ENCODE results near the gene ZSCAN20. TPM values are rescaled to one million over a fixed set of nuclear protein-coding genes. Genes with fewer than 3 reads are reported as not detected.

Gene ZSCAN20
- polyA plus RNA-seq, 3 donors, result 5.2 to 5.6 (median 5.2) TPM

GRCh38 chr1:33443080-33443704 lies 29.3 kb upstream of the ZSCAN20 start:
- DNase-seq, result no peak

- peak; percentile 82 for DNase-seq
Observed at GRCh38 chr1:33443705-33444180, 28.7 kb upstream of the ZSCAN20 start.

- DNase-seq, result no peak
Observed at GRCh38 chr1:33445108-33445507, 27.3 kb upstream of the ZSCAN20 start.

GRCh38 chr1:33446590-33446989 lies 25.9 kb upstream of the ZSCAN20 start:
- DNase-seq, result no peak

- no peak for DNase-seq
Observed at GRCh38 chr1:33454646-33455282, 17.7 kb upstream of the ZSCAN20 start.

GRCh38 chr1:33455539-33456501 lies 16.6 kb upstream of the ZSCAN20 start:
- DNase-seq, result peak; percentile 83

- no peak for DNase-seq
Observed at GRCh38 chr1:33456502-33456886, 16.0 kb upstream of the ZSCAN20 start.

- no peak for DNase-seq
Observed at GRCh38 chr1:33459691-33460090, 12.8 kb upstream of the ZSCAN20 start.

GRCh38 chr1:33460144-33460543 lies 12.3 kb upstream of the ZSCAN20 start:
- DNase-seq, result no peak

GRCh38 chr1:33460947-33461629 lies 11.4 kb upstream of the ZSCAN20 start:
- DNase-seq, result no peak

GRCh38 chr1:33462405-33463164 lies 9.9 kb upstream of the ZSCAN20 start:
- DNase-seq, result no peak

GRCh38 chr1:33464552-33464951 lies 7.9 kb upstream of the ZSCAN20 start:
- DNase-seq, result no peak

- no peak for DNase-seq
Observed at GRCh38 chr1:33465316-33465715, 7.1 kb upstream of the ZSCAN20 start.

GRCh38 chr1:33466159-33466558 lies 6.3 kb upstream of the ZSCAN20 start:
- DNase-seq, result peak; percentile 51

GRCh38 chr1:33468011-33468410 lies 4.4 kb upstream of the ZSCAN20 start:
- DNase-seq, result no peak

- no peak for DNase-seq
Observed at GRCh38 chr1:33468531-33468930, 3.9 kb upstream of the ZSCAN20 start.

GRCh38 chr1:33468967-33469366 lies 3.5 kb upstream of the ZSCAN20 start:
- DNase-seq, result no peak

GRCh38 chr1:33469691-33470090 lies 2.8 kb upstream of the ZSCAN20 start:
- no peak for DNase-seq

GRCh38 chr1:33470495-33471012 lies 1.9 kb upstream of the ZSCAN20 start:
- DNase-seq, result peak; percentile 84

- DNase-seq, result no peak
Observed at GRCh38 chr1:33471416-33471815, 1.0 kb upstream of the ZSCAN20 start.

- DNase-seq, result no peak
Observed at GRCh38 chr1:33473900-33474299, 1.5 kb downstream of the ZSCAN20 start.
